ENCODE data around the gene TIMP2.

GRCh38 chr17:78839762-78840529 is 85.2 kb downstream of the TIMP2 start:
- TF ChIP-seq POLR2A (IDR thresholded peaks at IDR 0.05; ENCODE audit: low read length) (no peak), GATA1 (IDR thresholded peaks at IDR 0.05; ENCODE audit: low read depth, low read length) (no peak)

All from erythroblast (primary cell).